GM19328 (cell line): Measurements from ENCODE around the gene CCDC141.

Experiments
- ATAC-seq: cut with Tn5 transposase; IDR thresholded peaks from one replicate; pipeline ENCODE4 v1.9.1; 2021; ENCODE audit warnings: mild to moderate bottlenecking, moderate library complexity; ENCODE audit not compliant: unreplicated experiment

CCDC141 gene

DNA sequence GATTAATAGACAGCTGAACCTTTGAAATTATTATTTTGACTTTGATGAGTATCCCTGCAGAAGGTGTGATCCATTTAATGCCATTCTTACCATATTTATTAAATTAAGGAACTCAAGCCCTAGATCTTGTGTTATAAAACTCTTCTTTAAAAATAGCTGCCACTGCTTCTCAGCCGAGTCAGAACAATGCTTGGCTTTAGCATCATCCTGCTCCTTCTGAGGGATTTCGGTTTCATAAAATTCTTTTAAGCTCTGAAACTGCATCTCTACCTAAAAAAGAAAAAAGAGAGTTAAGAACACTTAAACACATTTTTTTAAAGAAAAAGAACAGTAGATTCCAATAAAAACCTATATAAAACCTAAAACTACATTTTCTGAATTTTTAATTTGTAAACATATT, 172.1 kb downstream of the CCDC141 start:
- ATAC-seq = no peak

DNA sequence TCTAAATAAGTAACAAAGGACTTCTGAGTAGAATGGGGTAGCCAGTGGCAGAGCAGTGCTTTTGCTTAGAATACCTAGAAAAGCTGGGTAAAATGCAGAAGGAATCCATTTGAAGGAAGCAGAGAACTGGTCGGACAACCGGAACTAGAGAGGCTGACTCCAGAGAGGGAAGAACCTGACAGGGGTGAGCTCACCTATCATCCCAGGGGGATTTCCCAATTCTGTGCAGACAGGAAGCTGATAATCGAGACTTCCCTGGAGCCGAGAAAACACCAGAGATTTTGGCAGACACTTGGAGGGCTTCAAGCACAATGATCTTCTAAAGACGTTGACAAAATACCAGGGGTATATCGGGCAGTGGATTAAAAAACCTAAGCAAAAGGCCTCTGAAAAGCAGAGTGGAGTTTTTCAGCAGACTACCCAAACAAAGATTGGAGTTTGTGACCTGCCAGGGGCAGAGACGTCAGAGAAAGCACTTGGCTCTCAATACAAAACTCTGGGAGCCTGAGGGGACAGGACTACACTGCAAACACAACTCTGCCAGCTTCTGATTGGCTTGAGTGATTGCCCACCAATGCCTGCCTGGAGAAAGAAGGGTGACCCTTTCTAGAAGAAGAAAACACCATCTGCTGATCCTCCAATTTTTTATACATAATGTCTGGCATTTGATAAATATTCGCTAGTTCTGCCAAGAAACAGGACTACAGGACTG, 175.3 kb downstream of the CCDC141 start:
- no peak for ATAC-seq

DNA sequence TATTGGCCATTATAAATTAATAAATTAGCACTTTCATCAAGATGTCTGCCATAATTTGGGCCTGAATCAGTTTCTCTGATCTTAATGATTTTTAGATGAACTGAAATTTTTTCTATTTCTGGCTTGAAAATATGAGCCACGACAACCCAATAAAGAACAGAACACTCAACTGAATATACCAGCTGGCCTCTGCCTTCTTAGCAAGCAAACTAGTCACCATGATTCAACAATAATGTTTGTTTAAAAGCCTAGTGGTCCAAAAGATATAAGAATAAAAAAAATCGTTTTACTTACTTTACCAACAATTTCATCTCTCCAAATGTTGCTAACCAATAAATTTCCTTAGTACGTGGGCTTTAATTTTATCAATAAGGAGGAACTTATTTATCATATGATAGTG, 176.0 kb downstream of the CCDC141 start:
- ATAC-seq = no peak

DNA sequence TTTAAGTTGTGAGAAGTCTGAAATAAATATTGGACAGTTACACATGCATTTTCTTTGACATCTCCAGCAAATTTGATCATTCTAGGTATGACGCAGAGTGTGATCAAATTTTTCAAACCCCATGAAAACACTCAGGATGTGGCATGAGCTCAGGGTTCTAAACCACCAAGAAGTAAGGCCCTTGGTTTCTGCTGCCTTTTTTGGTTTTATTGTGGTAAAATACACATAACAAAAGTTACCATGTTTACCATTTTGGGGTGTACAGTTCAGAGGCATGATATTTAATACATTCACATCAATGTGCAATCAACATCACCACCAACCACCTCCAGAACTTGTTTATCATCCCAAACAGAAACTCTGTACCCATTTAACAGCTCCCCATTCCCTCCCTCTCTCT, 178.4 kb downstream of the CCDC141 start:
- ATAC-seq = no peak

DNA sequence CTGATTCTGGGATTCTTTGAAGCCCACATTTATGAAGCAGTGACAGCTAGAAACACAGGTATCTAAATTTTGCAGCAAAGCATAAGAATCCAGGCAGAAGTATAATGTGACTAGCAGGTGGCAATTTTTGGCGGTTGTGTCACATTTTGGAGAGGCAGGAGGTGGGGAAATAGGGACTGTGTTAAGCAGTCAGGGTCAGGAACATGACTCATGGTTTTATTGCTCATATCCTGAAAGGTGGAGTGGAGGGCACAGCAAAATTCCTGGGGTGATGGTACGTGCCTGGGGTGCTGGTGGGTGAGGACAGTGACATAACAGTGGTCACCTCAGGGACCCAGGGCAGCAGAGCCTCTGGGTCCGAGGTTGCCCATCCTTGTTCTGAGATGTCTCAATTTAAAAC, 179.2 kb downstream of the CCDC141 start:
- no peak for ATAC-seq

DNA sequence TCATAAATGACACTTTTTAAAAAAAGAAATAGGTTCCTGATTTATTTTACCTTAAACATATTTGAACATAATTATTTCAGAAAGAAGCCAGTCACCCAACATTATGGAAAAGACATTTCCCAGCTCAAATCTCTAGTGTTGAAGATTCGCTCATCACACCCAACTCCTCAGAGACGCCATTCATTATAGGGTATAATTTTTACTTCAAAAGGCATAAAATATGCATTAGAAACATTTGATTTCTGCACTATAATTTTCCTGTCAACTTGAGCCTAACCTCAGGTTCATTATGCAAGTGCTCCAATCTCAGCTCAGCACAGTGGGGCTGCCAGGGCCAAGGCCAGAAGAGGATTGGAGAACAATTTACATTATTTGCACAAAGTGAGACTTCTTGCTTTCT, 183.9 kb downstream of the CCDC141 start:
- ATAC-seq = no peak

DNA sequence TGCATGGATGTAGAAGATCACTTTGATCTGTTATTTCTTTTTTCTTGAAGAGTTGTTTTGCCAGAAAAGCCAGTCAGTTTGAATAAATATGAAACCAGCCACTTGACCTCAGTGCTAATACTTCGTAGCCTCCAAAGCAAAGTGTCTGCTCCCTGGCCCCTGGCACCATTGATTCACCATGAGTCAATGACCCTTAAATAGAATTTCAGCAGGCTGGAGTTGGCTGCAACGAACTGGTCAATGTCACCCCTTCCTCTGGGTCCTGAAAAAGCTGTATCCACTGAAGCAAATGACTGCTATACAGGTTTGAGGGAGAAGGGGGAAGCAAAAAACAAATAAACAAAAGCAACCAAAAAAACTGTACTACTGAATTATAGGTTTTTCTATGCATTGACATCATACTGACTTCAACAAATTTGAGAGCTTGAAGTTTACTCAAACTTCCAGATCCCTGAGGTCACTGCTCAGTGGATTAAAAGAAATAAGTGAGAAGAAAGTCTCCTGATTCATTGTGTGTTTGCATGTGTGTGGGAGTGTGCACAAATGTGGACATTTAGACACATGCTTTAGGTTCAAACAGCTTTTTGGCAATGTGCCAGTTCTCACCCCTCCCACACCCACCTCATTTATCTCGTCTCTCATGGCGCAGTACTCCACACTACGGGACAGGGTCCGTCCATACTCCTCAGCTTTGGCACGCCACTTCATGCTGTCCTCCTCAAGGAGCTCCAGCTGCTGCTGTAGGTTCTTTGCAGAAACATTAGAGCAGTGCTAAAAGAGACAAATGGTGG, 184.6 kb downstream of the CCDC141 start:
- no peak for ATAC-seq

DNA sequence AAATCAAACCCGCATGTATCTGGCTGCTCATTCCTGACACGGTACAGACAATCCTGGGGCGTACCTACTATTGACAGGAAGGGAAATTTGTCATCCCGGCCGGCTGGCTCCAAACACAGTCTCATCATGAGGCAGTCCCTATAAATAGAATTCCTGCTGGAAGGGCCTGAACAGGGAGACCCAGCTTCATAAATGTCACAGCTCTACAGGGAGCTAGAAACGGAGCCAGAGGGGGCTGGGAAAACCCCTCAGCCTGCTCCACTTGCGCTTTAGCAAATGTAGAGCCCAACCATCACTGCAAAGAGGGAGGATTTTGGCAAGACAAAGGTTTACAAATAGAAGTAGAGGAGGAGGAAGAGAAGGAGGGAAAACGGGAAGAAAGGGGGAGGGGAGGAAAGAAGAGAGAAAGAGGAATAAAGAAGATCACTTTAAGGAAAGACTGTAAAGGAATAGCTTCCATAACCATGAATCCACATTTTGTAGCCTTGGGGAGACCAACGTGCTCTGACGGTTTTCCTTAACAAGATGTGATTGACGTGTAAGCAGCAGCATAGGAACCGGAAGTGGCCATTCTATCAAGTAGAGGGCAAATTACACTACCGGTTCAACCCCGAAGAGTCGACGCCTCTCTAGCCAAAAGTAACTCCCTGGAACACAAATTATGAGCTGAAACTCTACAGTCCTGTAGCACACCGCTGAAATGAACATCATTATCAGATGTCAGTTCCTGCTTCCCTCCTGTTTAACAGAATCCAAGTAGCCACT, 185.9 kb downstream of the CCDC141 start:
- ATAC-seq = no peak

DNA sequence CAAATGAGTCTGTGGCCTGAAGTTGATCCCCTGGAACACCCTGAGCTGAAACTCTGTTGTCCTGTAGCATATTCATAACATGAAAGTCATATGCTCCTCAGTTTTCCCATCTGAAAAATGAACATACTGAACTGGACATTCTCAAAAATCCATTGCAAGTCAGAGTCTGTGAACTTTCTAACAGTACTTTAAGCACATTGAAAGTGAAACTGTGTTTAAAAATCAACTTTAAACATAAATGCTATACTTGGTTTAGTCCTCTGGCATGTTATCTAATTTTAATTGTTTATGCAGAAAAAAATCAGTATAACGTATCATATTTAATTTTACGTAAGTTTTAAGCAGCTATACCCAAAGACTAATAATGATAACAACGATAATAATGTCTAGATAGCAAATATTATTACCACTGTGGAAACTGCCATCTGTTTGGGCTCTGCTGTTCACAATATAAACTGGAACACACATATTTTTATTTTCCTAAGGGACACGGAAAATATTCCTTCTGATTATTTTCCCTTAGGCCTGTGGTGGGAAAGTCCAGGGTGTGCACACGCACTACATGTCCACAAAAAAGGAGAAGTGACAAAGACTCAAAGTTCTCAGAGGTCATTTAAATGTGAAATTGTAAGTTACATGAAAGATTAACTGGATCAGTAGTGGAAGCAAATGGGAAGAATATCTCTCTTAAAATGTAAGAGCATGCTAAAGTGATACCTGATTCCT, 186.6 kb downstream of the CCDC141 start:
- ATAC-seq = no peak

DNA sequence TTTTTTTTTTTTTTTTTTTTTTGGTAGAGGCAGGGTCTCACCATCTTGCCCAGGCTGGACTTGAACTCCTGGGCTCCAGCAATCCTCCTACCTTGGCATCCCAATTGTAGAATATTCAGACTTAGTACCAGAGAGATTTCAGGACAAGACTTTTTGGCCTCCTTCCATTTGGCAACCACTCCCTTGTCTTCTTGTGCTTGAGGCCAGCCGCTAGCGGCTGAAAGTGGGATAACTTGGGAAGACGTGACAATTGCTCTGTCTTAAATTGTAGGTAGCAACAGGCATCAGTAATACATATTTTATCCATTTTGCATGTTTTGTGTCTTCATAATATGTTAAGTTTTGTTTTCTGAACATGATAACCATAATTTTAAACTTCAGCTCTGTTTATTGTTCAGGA, 189.4 kb downstream of the CCDC141 start:
- no peak for ATAC-seq

DNA sequence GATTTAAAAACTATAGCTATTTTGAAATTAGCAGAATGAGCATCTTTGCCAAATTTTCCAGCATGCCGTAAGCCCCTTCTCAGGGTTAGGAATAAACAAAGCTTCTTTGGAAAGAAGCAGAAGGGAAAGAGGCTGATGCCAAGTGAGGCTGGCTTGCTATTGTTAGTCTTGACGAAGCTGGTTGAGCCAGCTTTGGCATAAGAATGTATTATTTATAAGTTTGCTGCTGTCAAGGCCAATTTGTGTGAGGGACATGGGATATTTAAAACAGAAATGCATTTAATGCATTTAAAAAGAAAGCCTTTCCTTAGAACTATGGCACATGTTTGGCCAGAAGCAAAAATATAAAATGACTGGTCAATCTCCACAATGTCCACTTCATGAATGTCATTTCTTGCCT, 190.2 kb downstream of the CCDC141 start:
- ATAC-seq = no peak

DNA sequence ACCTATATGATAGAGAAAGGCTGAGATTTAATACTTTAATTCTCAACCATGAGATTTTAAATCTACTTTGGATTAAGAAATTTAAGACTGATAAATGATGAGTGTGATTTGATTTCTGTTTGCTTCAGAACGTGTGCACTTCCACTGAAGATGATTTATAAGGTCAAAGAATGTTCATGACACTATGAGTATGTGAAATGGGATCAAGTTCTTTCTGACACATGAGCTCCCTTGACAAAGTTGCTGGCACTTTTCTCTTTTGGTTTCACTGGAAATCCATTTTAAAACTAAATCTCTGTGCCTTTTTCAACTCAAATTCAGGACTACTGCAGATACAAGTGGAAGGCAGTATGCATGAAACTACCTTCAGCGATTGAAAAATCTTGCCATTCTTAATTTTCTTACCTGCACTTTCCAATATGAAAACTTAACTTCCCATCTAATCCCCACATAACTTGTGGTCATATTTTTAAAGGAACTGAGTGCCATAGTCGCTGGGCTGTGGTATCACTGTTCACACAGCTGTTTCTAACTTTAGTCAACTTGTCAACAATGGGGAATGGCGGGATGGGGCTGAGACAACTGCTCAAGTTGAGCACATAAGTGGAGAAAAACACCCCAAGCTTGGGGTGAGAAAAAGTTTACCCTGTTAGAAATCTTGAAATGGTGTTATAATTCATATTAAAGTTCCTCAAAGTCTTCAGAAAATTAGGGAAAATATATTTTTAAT, 190.9 kb downstream of the CCDC141 start:
- ATAC-seq = no peak

DNA sequence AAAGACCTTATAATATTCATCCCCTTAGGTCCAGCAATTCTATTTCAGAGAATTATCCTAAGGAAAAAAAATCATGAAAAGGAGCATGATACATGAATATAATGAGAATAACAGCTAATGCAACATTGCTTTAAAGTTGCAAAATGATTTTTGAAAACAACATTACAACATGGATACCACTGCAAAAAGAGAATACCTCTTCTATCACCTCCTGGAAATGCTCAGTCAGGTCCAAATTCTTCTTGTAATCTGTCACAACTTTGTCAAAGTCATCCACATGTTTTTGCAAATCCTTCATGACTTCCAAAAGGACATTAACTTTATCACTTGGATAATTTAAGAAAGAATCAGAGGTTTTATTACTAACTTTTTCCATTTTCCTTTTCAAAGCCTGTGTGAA, 194.8 kb downstream of the CCDC141 start:
- ATAC-seq = no peak

DNA sequence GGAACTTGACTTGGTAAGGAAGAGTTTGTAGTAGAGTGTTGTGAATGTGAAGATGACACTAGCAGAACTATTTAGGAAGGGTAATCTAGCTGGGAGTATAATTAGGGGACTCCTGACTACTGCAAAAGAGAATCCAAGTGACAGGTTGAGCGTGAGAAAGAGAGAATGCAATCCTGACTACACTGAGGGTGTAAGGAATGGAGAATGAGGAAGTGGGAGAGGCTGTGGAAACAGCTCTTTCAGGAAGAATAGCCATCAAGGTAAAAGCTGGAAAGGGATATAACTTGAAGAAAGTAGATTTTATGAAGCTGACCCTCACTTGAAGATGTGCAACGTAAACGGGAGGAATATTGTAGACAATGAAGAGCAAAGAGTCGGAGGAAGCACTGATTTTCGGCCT, 201.6 kb downstream of the CCDC141 start:
- no peak for ATAC-seq

DNA sequence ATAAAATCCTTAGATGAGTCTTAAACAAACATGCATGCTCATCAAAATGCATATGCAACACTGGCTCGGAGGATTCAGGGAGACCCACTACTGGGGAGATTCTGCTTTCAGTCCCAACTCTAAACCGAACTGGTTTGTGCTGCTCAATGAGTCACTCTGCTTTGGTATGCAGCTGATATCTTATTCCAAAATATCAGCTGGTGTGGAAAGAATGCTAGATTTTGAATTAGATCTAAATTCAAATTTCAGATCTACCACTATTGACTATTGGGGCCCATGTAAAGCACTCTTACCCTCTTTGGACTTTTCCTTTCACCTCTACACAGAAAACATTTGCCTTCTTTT, 203.5 kb downstream of the CCDC141 start:
- no peak for ATAC-seq

DNA sequence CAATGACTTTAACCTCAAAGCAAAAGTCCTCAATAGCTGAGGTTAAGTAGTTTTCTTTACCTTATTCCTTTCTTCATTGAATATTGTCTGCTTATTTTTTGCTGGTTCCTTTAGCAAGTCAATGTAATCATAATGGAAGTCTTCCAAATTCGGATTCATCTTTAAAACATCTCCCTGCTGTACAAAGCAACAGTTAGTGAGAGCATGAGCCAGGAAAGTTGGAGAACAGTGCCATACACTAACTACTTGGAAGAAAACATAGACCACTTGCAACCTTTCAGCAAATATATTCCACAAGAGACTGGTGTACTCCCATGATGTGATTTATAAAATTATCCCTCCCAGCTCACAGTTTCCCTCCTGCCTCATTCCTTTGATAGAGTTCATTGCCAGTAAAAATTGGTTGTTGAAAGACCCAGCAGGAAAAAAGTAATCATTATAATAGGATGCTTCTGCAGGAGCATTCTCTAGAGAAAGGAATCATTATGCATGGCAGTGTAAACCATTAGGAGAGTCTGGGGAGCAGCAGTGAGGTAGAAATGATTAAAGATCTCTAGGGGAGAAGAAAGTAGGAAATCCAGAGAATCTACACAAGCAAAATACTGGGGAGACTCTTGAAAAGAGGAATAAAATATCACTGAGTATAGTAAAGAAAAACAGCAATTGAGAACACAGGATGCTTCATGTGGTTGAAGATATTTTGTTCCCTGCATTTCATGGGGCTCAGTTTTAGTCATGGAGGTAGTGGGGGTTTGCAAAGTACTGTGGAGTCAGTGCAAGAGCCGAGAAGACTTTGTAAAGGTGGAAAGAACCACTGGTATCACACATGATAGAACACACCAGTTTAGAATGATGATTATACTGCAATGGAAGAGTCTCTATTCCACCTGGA, 204.1 kb downstream of the CCDC141 start:
- ATAC-seq = no peak

DNA sequence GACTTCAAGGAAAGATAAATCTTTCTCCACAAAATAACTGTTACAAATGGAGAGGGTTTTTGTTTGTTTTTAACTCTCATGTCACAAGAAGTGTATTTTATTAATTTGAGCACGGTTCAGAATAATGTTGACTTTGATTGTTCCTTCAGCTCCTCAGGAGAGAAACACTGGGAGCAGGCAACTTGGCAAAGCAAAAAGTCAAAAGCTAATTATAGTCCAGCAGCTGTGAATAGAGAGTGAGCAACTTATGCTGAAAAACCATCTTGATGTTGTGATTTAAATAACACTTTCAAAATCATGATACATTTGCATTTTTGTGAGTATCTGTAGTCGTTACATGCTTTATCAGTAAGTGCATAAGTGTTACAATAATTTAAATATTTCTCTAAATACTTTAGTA, 205.2 kb downstream of the CCDC141 start:
- ATAC-seq = no peak

DNA sequence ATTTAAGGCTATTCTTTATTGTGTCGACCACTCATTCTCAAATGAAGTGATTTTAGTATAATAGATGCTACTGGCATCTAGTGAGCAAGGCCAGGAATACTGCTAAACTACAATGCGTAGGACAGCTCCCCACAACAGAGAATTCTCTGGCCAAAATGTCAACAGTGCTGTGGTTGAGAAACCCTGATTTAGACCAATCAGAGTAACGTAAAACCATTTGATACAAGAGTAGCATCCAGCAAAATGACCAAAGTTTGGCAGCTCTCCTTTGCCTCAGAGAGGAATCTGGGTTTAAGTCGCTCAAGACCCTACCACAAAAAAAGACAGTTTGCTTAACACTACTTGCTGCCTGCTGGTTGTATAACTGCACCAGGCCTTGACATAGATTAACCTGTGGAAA, 205.7 kb downstream of the CCDC141 start:
- no peak for ATAC-seq

DNA sequence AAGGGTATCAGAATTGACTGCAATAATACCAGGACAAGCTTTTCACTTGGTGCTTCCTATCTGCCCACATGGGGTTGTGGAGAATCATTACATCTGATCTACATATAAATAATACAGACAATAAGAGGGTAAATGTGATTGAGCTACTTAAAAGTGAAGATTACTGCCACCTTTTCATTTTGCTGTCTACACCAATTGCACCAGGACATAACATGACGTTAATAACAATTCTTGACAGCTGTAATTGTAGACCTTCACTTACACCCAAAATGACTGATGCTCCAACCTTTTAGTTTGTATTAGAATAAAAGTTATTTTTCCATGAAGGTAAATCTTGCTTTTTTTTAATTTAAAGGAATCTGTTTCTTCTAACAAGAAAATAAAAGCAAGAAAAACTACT, 206.2 kb downstream of the CCDC141 start:
- ATAC-seq = no peak

DNA sequence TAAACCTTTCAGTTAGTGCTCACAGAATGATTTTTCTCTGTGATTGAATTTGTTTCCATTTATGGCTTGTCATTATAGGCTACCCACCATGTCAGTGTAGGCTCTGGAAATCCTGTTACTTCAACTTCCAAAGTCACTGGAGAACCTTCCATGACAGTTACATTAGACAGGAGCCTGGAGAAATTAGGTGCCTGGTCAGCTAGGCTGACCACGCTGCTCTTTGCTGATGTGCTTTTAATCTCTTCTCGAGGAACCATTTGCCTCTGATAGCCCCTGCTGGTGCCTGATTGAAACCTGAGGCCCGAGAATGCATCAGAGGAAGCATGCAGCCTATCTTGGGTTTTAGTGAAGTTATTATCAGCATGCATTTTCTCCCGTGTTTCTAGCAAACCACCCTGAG, 213.1 kb downstream of the CCDC141 start:
- ATAC-seq = no peak
